RWPE2 (cell line): ENCODE results near the gene STEAP3.

ENCODE experiments used
- ATAC-seq: fragments of 200-7000 bp; cut with Tn5 transposase; 3 replicates; pipeline ENCODE4 v1.9.1; 2021; ENCODE audit warnings: low read depth
- DNase-seq: peaks from one replicate; pipeline ENCODE4 v3.0.0-alpha.2; 2020; ENCODE audit warnings: low spot score
- H3K27ac ChIP-seq: fragments of 450-650 bp; 2 replicates; pipeline ENCODE4 v1.5.1; 2017; ENCODE audit warnings: mild to moderate bottlenecking; ENCODE audit not compliant: poor library complexity, severe bottlenecking
- H3K27me3 ChIP-seq: fragments of 250-450 bp; sonication (Bioruptor Pico); 2 replicates; pipeline ENCODE4 v1.5.1; 2021; ENCODE audit warnings: mild to moderate bottlenecking, moderate library complexity; ENCODE audit not compliant: insufficient read depth, poor library complexity, severe bottlenecking
- H3K36me3 ChIP-seq: fragments of 250-450 bp; sonication (Bioruptor Pico); 2 replicates; pipeline ENCODE4 v1.5.1; 2020; ENCODE audit warnings: low read depth, mild to moderate bottlenecking, moderate library complexity
- H3K4me1 ChIP-seq: fragments of 250-450 bp; sonication (Bioruptor Pico); 2 replicates; pipeline ENCODE4 v1.5.1; 2021; ENCODE audit warnings: mild to moderate bottlenecking, moderate library complexity; ENCODE audit not compliant: insufficient read depth, poor library complexity, severe bottlenecking
- H3K4me3 ChIP-seq: fragments of 250-450 bp; sonication (Bioruptor Pico); 2 replicates; pipeline ENCODE4 v1.5.1; 2021; ENCODE audit warnings: mild to moderate bottlenecking, moderate library complexity; ENCODE audit not compliant: severe bottlenecking
- H3K9me3 ChIP-seq: fragments of 250-450 bp; sonication (Bioruptor Pico); 2 replicates; pipeline ENCODE4 v1.5.1; 2021; ENCODE audit warnings: mild to moderate bottlenecking, moderate library complexity; ENCODE audit not compliant: severe bottlenecking
- CTCF ChIP-seq: fragments of 450-650 bp; IDR thresholded peaks from one replicate; pipeline ENCODE4 v1.5.1; 2017; ENCODE audit warnings: mild to moderate bottlenecking, moderate library complexity; ENCODE audit not compliant: poor library complexity, severe bottlenecking

STEAP3 gene

GRCh38 chr2:119255760-119256581 is 32.3 kb downstream of the STEAP3 start:
- H3K27ac ChIP-seq: peak overlapping the region; percentile 51
- DNase-seq: no peak

GRCh38 chr2:119256582-119256921 is 32.9 kb downstream of the STEAP3 start:
- peak overlapping the region; percentile 51 for H3K27ac ChIP-seq
- H3K9me3 ChIP-seq: no peaks in the 10 kb centered on the region
- peaks cover 31% of the 10 kb centered on the region for H3K4me1 ChIP-seq
- TF ChIP-seq CTCF: no peak
- no peak overlapping the region for H3K4me3 ChIP-seq
- no peak for ATAC-seq
- H3K27me3 ChIP-seq: no peaks in the 10 kb centered on the region
- H3K36me3 ChIP-seq: peaks cover 12% of the 10 kb centered on the region
- DNase-seq: no peak

More at GRCh38 chr2:119255760-119256581, 32.3 kb downstream of the STEAP3 start:
- Histone ChIP-seq H3K4me1 (peaks cover 31% of the 10 kb centered on the region), H3K27me3 (no peaks in the 10 kb centered on the region), H3K4me3 (no peak overlapping the region), H3K36me3 (peaks cover 12% of the 10 kb centered on the region), H3K9me3 (no peaks in the 10 kb centered on the region)
- peak; percentile 83 for ATAC-seq
- no peak for TF ChIP-seq CTCF

GRCh38 chr2:119257198-119257597 is 33.6 kb downstream of the STEAP3 start:
- Histone ChIP-seq H3K4me1 (peaks cover 28% of the 10 kb centered on the region), H3K27ac (no peak overlapping the region), H3K9me3 (no peaks in the 10 kb centered on the region), H3K4me3 (no peak overlapping the region), H3K27me3 (no peaks in the 10 kb centered on the region), H3K36me3 (peaks cover 12% of the 10 kb centered on the region)
- DNase-seq: no peak
- no peak for TF ChIP-seq CTCF
- ATAC-seq: no peak

- peaks cover 12% of the 10 kb centered on the region for H3K36me3 ChIP-seq
- no peaks in the 10 kb centered on the region for H3K9me3 ChIP-seq
- H3K4me3 ChIP-seq: no peak overlapping the region
- H3K27me3 ChIP-seq: no peaks in the 10 kb centered on the region
- no peak for TF ChIP-seq CTCF
- H3K4me1 ChIP-seq: peaks cover 11% of the 10 kb centered on the region
- ATAC-seq: no peak
- no peak overlapping the region for H3K27ac ChIP-seq
- no peak for DNase-seq
Observed at GRCh38 chr2:119259296-119259860, 35.7 kb downstream of the STEAP3 start.
